Stimulated activated CD4-positive, alpha-beta T cell treated with anti-CD3 and anti-CD28 coated beads, Interleukin-4, amount 100 ng/mL, for 4 hours (primary cell): ENCODE data around the gene NOTCH3.

ENCODE experiments used
- DNase-seq, 2 experiments: peaks; one replicate each; pipeline ENCODE4 v3.0.0-alpha.2; 2020

Gene NOTCH3

DNA sequence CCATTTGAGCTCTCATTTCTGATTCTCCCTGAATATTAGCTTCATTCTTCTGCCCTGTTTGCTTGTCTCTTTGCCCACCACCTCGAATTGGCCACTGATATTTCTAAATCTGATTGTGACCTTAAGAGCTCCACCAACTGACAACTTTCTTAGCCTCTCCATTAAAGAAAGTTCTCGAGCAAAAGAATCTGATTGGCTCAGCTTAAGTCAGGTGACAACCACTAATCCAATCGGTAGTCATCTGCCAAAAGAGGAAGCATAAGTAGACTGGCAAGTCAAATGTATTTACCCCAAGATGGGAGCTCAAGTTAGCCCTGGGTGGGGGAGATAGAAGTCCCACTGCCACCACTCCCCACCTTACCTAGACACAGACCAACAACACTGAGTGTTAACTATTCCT, 41.5 kb downstream of the NOTCH3 start:
- no peak for DNase-seq

DNA sequence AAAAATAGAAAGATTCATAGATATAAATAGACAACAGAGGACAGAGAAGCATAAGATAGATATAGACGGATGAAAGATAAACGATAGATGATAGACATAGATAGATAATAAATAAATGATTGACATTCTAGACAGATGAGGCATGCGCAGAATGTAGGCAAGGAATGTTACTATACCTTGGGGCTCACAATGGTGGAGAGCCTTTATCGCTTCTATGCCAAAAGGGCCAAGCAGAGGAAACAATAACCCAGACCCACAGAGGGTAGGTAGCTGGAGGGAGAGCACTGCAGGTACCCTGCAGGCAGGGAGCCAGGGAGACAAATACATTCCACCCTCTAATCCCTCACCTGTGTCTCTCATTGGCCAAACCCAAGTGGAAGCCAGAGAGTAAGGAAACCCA, 44.4 kb downstream of the NOTCH3 start:
- no peak for DNase-seq

DNA sequence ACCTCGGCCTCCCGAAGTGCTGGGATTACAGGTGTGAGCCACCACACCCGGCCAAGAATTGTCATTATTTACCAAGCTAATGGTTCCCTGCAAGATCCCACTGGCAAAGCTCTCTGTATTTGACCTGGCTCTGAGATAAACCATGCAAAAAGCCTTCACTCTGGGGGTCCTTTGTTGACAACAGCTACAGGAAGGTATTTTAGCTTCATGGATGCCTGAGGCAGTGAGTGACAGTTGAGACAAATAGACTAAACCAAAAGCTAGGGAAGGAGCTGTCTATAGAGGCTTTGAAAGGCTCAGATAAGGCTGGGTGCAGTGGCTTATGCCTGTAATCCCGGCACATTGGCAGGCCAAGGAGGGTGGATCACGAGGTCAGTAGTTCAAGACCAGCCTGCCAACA, 45.5 kb downstream of the NOTCH3 start:
- no peak for DNase-seq

DNA sequence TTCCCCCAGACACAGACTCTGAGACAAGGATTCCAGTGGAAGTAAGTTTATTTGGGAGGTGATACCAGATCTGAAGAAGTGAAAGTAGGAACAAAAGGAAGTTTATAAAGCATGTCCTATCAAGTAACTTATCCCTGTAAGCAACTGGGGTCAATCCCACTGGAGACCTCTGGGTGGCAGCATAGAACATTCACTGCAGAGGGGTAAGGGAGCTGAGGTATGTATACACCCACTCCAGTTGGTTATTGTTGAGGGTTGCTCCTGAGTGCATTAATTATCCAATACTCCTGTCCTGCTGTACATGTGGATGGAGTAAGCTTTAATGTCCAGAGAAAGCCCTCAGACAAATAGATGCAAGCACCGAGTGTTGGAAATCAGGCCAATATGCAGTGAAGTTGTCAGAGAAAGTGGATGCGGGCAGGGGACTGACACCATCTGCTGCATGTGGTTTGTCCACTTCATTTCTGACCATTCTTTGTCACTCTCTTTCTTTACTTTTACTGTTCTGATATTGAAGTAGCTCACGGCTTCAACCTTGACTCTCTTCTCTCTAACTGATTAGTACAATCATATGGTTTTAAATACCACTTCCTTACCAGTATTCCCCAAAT, 46.7 kb downstream of the NOTCH3 start:
- DNase-seq, result peak in 1 of 2 experiments; percentile 17

DNA sequence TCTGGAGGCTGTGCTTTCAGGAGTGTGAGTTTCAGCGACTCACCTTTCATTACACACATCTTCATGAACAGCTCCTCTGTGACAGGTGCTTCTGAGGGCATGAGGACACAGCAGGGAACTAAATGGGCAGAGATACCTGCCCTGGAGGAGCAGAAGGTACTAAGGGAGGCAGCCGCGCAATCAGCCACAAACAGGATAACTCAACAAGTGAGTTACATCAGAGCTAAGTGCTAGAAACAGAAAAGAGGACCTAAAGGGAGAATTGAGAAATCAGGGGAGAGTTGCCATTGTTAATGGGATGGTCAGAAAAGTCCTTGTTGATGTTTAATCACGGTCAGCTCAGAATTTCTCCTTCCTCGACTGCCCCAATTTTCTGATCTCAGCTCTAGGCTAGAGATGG, 51.1 kb downstream of the NOTCH3 start:
- no peak for DNase-seq

DNA sequence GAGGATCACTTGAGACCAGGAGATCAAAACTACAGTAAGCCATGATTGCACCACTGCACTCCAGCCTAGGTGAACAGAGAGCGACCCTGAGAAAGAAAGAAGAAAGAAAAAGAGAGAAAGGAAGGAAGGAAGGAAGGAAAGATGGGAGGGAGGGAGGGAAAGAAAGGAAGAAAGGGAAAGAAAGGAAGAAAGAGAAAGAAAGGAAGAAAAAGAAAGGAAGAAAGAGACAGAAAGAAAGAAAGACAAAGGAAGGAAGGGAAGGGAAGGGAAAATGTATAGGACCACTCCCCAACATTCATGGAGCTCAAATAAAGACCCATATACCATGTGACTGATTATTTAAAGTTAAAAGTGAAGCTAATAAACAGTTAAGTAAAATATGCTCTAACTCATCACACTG, 53.7 kb downstream of the NOTCH3 start:
- DNase-seq, result no peak

DNA sequence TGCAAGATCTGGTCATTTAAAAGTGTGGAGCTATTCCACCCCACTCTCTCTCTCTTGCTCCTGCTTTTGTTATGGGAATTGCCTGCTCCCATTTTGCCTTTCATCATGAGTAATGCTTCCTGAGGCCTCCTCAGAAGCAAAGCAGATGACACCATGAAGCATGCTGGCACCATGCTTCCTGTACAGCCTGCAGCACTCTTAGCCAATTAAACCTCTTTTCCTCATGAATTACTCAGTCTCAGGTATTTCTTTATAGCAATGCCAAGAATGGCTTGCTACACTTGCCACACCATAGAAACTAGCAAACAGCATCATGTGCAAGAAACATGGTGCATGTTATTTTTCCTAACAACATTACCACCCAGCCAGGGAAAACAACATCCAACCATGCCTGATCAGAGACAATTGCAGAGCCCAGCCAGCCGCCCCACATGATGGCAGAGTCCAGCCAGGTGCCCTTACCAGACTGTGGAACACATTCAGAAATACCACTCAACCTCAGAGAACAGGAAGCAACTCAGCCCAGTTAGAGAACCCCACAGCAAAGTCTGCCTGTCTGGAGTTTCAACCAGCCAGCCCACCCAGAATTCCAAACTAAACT, 56.6 kb downstream of the NOTCH3 start:
- DNase-seq, result no peak

DNA sequence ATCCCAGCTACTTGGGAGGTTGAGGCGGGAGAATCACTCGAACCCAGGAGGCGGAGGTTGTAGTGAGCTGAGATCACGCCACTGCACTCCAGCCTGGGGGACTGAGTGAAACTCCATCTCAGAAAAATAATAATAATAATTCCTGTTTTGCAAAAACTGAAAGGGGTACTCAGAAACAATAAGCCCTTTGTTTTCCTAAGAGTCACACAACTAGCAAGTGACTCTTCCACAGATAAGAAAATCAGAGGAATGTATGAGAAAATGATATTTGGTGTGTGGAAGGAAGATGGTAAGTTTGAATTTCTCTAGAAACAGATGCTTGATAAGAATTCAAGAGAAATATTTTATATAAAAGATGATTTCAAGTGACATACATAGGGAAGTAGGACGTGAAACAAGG, 58.5 kb downstream of the NOTCH3 start:
- no peak for DNase-seq

DNA sequence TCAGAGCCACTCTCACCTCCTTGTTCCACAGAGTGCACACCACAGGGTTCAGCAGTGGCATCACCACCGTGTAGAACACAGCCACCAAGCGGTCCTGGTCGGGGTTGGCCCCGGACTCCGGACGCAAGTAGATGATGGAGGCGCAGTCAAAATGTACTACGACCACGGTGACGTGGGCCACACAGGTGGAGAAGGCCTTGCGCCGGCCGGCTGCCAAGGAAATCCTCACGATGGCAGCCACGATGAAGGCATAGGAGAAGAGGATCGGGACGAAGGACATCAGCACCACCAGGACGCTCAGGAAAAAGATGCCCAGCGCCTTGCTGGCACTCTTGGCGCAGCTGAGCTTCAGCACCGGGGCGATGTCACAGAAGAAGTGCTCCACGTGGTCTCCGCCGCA, 59.7 kb downstream of the NOTCH3 start:
- no peak for DNase-seq

DNA sequence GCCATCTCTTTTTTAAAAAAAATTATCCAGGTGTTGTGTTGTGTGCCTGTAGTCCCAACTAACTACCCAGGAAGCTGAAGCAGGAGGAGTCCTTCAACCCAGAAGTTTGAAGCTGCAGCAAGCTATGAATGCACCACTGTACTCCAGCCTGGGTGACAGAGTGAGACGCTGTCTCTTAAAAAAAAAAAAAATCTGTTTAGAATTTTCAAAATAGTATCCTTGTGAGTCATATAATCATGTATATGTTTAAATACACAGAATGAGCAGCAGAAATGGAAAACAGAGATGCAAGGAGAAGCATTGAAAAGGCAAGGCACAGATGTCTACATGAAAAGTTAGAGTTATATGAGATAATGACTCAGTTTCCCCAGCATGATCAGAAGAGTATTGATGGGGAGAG, 62.4 kb downstream of the NOTCH3 start:
- no peak for DNase-seq

DNA sequence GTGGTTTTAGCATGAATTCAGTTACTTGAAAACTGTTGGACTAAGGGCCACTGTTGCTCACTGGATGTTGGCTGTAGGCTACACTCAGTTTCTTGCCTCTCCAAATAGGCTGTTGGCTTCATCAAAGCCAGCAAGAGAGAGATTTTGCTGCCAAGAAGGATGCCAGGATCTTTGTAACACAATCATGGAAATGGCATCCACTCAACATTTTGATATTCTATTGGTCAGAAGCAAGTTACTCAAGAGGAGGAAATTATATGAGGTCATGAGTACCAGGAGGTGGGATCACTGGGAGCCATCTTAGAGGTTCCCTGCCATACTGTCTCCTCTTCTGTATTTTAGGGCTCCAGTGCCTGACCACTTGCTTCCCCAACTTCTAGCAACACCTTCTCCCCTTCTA, 63.0 kb downstream of the NOTCH3 start:
- no peak for DNase-seq

DNA sequence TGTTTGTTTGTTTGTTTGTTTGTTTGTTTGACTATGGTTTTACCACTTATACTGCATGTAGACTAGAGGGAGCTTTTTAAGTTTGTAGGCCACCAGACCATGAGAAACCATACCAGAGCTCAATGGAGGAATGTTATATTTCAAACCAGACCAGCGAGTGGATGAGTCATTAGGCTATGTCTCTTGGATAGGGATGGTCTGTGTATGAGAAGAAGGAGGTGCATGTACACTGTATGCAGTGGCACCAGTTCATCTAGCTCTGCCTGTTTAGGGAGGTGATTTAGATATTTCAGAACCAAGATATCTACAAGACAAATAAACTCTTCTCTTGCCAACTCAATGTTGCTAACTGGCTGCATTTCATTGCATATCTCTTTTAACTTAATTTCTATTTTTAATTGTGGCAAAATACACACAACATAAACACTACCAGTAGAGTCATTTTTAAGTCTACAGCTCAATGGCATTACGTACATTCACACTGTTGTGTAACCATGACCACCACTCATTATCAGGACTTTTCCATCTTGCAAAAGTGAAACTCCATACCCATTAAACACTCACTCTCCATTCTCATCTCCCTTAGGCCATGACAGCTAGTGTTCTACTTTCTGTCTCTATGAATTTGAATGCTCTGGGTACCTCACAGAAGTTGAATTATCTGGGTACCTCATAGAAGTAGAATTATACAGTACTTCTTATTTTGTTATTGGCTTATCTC, 64.4 kb downstream of the NOTCH3 start:
- DNase-seq, result no peak

DNA sequence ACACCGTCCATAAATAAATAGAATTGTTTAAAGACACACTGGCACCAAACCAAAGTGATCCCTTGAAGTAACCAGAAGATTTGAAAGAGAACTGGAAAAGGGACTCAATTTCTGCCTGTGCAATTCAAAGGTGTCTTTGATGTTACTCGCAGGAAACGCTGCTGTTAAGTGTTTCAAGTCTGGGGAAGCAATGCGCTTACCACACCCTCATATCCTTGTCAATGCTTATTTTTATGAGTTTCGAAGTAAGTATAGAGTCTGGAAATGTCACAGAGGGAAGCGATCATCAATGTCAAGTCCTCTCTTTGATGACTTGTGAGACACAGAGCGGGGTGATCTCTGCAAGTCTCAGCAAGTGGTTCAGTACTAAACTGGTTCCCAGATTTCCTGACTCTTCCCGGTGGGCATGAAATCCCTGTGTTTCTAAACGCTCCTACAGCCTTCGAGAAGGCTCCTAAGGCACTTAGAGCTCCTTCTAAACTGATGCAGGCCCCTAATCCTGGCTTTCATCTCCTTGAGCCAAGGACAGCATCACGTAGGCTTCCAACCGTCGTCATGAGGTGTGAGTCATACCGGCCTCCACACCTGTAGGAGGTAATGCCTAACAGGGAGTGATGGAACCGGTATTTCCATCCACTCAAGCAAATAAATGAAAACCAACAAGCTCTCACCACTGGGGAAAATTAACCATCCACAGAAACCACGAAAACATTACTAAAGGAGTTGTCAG, 70.8 kb downstream of the NOTCH3 start:
- DNase-seq, result peak; percentile 30 to 75

DNA sequence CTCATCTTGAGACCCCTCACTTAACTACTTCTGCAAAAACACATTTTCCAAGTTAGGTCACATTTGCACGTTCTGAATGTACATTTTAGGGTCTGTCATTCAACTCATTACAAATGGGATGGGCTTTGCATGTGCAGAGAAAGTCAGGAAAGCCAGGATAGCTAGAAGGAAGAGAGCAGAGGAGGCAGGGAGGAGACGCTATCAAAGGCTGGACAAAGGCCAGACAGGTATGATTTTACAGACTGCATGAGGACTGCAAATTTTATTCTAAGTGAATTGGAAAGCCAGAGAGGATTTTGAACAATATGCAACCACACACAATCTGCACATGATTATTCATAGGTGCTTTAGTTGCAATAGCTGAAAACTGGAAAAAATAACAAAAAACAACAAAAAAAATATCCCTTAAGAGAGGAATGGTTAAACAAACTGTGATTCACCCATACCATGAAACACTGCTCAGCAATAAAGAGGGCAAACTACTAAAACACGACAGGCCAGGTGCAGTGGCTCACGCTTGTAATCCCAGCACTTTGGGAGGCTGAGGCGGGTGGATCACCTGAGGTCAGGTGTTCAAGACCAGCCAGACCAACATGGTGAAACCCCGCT, 72.5 kb downstream of the NOTCH3 start:
- no peak for DNase-seq

DNA sequence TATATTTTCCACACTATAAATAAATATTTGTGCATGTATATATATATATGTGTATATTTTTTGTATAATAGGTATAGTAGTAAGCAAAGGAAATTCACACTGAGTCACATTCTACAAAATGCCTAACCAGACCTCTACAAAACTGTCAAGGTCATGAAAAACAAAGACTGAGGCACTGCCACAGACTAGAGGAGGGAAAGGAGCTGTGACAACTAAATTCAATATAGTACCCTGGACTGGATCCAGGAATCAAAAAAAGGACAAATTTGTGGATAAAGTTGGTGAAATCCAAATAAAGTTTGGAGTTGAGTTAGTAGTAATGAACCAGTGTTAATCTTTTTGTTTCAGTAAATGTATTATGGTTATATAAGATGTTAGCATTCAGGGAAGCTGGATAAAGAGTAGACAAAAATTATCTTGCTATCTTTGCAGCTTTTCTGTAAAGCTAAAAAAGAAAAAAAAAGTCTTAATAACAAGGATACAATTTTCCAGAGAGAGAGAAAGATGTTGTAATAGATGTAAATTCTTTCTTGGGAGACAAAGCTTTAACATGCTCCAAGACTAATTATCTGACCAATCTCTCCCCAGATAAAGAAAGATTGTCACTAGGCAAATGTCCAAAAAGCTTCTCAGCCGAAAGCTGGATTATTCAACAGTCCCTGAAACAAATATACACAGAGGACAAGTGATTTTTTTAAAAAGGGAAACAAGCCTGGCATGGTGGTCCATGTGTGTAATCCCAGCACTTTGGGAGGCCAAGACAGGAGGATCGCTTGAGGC, 74.5 kb downstream of the NOTCH3 start:
- no peak for DNase-seq

DNA sequence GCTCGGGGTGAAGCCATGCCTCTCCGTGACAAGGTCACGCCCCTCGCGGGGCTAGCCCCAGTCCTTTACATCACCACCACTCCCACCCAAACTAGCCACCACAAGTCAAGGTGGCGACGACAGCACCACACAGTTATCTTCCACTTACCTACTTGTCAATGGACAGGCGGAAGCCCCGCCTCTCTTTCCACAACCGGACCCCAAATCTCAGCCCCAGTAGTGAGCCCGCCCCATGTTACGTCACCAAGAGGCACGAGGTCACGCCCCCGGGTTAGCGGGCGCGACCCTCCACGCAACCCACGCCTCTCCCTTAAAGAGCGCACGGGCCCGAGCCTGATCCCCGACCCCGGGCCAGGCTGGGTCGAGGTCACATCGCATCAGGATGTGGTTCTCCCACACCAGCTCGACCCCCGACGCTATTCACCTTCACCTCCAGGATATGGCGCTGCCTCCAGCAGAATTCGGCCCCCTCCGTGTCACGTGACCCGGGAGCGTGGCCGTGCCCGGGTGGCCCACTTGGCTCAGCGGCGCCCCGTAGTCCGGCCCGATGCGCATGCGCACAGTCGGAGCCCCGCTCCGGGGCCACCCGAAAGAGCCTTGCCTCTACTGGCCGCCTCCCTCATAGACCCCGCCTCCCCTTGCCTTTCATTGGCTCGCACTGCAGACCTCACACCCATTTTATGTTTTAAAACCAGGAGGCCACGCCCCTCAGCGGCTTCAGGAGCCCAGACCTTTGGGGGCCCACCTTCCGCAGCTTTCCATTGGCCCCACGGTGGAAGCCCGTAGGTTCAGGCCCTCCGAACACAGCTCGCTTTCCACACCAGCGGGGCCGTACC, 75.3 kb downstream of the NOTCH3 start:
- peak; percentile 96 to 97 for DNase-seq

DNA sequence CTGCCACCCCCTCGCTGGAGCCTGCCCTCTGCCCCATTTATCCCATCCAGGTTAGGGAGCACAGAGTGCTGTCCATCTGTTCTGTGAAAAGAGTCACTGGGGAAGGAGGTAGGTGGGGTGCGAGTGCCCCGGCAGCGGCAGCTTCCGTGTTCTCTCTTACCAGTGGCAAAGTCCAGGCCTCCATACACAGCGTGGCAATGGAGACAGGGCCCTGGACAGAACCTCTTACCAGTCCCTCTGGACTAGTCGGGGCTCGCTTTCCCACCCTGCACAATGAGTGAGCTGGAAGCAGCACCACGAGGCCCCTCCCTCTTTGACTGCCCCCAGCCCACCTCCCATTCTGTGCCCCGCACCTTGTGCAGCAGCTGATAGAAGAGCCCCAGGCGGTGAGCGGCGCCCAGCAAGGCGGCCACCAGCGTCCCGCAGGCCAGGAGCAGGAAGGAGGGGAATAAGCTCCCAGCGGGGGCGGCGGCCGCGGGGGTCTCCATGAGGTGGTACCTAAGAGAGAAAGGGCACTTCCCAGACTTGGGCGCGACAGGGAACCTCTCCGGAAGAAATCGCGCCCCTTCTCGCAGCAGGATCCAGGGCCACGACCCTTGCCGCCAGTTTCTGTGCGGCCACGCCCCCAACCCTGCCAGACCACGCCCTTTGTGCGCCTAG, 76.1 kb downstream of the NOTCH3 start:
- peak in 1 of 2 experiments; percentile 77 for DNase-seq

DNA sequence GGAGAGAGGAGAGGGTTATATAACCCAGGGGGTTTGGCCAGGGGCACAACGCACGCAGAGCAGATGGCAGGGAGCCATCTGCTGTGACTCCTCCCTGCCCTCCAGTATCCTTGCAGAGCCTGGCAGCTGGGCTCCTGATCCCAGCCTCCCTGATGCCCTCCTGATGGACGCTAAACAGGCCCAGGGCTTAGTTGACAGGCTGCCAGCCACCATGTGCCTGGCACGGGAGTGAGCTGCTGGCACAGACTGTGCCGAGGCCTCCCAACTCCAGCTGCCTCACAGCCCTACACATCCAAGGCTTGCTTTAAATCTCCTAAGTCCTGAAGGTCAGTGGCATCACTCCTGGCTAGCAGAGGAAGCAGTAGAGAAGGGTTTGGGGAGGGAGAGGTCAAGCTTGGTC, 76.9 kb downstream of the NOTCH3 start:
- no peak for DNase-seq

DNA sequence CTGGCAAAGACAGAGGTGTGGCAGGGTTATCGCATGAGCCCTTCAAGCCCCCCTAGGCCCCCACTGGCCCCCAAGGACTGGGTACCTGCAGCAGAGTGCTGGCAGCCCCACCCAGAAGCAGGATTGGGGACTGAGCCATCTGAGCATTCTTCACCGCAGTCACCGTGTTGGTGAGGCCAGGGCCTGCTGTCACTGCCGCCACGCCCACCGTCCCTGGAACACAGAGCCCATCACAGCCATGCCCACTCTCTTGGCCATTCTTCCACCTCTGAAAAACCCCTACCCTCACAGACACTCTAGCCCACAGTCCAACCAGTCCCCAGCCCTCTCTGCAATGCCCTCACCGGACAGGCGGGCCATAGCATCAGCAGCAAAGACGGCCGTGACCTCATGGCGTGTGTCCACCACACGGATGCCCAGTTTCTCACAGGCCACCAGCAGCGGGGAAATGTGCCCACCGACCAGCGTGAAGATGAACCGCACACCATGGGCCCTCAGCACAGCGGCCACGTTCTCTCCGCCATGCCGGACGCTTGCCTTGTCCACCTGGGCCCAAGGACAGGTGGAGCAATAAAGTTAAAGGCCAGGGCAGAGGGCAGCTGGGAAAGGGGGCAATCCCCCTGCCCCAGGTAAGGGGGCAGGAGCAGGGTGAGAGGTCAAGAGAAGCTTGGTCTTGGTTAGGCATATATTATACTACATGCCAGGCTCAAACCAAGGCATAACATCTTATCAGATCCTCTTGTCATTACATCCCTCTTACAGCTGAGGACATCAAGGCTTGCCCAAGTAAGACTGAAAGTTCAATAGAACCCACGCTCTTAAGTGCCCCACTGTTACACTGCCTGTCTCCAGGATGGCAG, 77.5 kb downstream of the NOTCH3 start:
- no peak for DNase-seq
